ENCODE measurements around the gene CENPF.

GRCh38 chr1:214603819-214604252, 841 bp downstream of the CENPF start:
- no peak for TF ChIP-seq CTCF (IDR thresholded peaks at IDR 0.05)
- no peak for TF ChIP-seq EP300 (IDR thresholded peaks at IDR 0.05)
- TF ChIP-seq POLR2A (IDR thresholded peaks at IDR 0.05), result no peak
- no peak for TF ChIP-seq POLR2AphosphoS5 (IDR thresholded peaks at IDR 0.05)
